ENCODE measurements around the gene FYB2.

GRCh38 chr1:56797065-56797685 is 22.0 kb downstream of the FYB2 start:
- TF ChIP-seq CTCF (IDR thresholded peaks at IDR 0.05) (no peak), ZFX (IDR thresholded peaks at IDR 0.05; ENCODE audit: borderline replicate concordance) (no peak)

All from 22Rv1 (cell line).